Stimulated activated CD4-positive, alpha-beta T cell treated with anti-CD3 and anti-CD28 coated beads, TNF-alpha, amount 100 ng/mL, for 24 hours (primary cell): Measurements from ENCODE around the gene ZFP36L1.

Source experiments
- DNase-seq, 3 experiments: peaks; one replicate each; pipeline ENCODE4 v3.0.0-alpha.2; 2020; ENCODE audit warnings: low read depth in 3 of 3

The ZFP36L1 gene

DNA sequence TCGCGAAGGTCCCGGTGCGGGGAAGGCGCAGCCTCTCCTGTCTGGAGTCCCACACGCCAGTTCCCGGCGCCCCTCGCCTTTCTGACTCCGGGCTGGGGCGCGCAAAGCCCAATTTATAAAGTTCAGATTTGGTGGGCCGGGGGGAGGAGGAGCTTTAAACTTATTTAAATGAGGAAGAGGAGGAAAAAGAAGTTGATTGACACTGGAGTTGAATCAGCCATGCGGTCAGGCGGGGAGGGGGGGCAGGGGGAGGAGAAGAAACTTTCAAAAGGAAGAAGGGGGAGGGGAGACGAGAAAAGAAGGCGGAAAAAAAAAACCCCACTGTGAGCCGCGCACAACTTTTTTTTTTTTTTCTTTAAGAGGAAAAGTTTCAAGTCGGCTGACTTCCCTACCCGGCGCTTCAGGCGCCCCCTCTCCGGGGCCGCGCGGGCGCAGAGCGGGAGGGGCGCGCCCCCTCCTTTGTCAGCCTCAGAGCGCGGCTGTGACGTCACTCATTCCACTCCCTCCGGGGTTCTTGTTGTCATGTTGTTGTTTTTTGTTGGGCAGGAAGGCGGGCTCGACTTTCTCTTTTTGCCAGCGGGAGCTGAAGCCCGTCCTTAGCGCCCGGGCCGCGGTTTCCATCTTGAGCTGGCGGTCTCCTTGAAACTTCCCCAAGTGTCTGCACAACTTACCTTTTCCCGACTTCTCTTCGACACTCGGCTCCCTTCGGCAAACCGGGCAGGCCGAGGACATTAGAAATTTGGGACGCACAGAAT, at the start of gene ZFP36L1:
Gene ZFP36L1 (minus strand): TSS at position 89 of the 755 bp plus-strand sequence. CDS start 129 bp downstream, outside the sequence.
- peak; percentile 74 to 86 (median 83) for DNase-seq

DNA sequence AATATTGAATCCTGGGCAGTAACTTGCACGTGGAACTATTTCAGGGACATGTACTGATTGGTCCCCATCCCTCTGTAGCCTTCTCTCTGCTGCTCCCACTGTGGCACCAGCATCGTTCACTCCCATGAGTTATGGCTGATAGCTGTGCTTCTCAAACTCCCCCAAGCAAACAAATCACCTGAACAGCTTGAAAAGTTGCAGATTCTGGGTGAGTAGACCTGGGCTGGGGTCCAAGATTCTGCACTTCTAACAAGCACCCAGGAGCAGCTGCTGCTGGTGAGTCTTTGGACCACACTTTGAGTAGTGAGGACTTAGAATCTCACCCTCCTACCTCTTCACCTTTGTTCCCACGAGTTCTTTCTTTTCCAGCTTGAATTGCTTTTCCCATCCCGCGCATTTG, 49.4 kb upstream of the ZFP36L1 start:
- no peak for DNase-seq

- DNase-seq: no peak
Measured at GRCh38 chr14:68841016-68841809, 48.3 kb upstream of the ZFP36L1 start.

DNA sequence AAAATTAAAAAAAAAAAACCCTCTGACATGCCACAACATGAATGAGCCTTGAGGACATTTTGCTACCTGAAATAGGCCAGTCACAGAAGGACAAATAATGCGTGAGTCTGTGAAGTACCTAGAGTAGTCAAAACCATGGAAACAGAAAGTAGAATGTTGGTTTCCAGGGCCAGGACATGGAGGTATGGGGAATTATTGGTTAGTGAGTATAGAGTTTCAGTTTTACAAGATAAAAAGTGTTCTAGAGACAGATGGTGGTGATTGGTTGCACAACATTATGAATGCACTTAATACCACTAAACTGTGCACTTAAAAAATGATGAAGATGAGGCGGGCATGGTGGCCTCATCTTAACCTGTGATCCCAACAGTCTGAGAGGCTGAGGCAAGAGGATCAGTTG, 47.6 kb upstream of the ZFP36L1 start:
- no peak for DNase-seq

GRCh38 chr14:68836082-68836481, 43.2 kb upstream of the ZFP36L1 start:
- DNase-seq: no peak

- DNase-seq: no peak
Measured at GRCh38 chr14:68834816-68835215, 41.9 kb upstream of the ZFP36L1 start.

- no peak for DNase-seq
Measured at GRCh38 chr14:68828698-68829097, 35.8 kb upstream of the ZFP36L1 start.

GRCh38 chr14:68825729-68826128, 32.9 kb upstream of the ZFP36L1 start:
- DNase-seq: no peak

GRCh38 chr14:68824517-68825347, 31.9 kb upstream of the ZFP36L1 start:
- DNase-seq: peak in 1 of 3 experiments; percentile 46

DNA sequence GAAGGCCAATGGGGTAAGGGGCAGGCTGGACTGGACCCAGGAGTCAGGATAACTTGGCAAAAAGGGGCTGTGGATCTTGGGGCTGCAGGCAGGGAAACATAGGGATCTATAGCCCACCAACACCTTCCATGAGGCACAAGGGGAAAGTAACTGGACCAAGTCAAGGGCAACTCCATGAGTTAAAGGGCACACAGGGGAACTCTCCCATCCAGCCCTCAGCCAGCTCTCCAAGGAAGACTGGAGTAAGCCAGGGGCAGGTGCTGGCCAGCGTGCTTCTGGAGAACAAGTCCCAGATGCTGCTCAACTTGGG, 31.3 kb upstream of the ZFP36L1 start:
- DNase-seq: no peak

DNA sequence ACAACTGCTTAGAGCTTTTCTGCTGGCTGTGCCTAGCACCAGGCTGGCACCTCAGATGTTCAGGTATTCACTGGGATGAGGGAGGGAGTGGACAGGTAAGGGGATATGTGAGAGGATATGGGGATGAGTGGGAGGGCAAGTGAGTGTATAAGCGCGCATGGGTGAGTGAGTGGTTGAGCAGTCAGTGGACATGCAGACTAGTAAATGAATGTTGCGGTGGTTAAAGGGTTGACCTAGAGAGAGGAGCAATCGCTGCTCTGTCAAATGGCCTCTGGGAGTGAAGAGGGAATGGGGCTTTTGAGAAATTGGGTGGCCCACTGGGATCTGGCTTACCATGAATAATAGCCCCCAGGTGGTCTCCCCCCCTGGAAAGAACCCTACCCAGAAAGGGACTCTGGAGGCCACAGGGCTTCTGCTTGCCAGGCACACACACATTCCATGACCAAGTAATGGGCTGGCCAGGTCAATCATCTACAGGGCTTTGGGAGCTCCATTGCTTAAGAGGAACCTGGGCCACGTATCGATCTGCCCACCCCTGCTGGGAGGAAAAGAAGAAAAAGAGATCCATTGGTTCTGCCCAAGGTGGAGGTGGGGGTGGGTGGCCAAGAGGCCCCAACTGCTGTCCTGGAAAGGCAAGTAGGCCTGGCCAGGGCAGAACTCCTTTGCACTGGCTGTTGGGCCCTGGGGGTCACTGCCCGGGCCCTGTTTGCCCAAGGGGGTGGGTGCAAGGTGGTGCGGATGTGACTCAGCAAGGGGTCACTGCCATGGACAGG, 30.8 kb upstream of the ZFP36L1 start:
- DNase-seq: no peak

- DNase-seq: no peak
Measured at GRCh38 chr14:68822926-68823325, 30.1 kb upstream of the ZFP36L1 start.

- DNase-seq: no peak
Measured at GRCh38 chr14:68822132-68822651, 29.3 kb upstream of the ZFP36L1 start.

- no peak for DNase-seq
Measured at GRCh38 chr14:68820999-68821683, 28.3 kb upstream of the ZFP36L1 start.

GRCh38 chr14:68820536-68820935, 27.7 kb upstream of the ZFP36L1 start:
- DNase-seq: no peak

DNA sequence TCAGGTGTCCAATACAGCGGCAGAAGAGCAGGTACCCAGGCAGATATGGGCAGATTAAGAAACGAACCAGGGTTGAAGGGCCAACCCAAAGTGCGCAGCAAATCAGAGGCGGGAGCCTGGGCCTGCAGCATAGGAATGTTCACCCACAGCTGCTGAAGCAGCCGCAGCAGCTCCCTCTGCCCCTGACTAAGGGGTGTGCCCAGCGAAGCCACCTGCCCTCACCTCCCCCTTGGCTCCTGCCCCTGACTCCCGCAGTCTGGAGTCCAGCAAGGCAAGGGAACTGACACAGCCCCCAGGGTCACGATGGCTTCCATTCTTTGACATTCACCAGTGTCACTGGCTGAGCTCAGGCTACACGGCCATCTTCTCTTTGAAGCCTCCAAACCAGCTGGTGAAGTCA, 27.3 kb upstream of the ZFP36L1 start:
- DNase-seq: no peak

GRCh38 chr14:68819260-68819691, 26.4 kb upstream of the ZFP36L1 start:
- peak in 1 of 3 experiments; percentile 50 for DNase-seq

- no peak for DNase-seq
Measured at GRCh38 chr14:68817506-68818212, 24.8 kb upstream of the ZFP36L1 start.

DNA sequence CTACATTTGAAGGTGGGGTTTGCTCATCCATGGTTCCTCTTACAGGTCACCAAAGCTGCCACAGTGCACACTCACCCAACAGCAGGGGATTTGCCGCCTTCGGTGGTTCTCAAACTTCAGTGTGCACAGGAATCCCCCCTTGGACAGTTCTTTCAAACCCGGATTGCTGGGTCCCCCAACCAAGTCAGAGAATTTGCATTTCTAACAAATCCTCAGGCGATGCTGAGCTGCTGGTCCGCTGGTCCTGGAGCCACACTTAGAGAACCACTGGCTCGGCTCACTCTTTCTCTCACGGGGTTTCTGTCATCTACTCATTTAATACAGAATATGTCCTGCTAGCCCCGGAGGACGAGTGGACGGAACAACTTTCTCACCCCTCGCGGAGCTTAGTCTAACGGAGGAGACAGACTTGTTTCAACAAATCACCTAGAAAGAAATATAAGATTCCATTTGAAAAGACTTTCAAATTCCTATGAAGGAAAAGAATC, 24.1 kb upstream of the ZFP36L1 start:
- no peak for DNase-seq
